ENCODE results near the gene GCC2. TPM values are rescaled to one million over a fixed set of nuclear protein-coding genes. Genes with fewer than 3 reads are reported as not detected.

The GCC2 gene
- total and polyA plus RNA-seq, 2 of the 13 experiments (the other 11 are each of a cell fraction or from before 2014, with no cell fraction given): 17.6 to 22.5 TPM

DNA sequence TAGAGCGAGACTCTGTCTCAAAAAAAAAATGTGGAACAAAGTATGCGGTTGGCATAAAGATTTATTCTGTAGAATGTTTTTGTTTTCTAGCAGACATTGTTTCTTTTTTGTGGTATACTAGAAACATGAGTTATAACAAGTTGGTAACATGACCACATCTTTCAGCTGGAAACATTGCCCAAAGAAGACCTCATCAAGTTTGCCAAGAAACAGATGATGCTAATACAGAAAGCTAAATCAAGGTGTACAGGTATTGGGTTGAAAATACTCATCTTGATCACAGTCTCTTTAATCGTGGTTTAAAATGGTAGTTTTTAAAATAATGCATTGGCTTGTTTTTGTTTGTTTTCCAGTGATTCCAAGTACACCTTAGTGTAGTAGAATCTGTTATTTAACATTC lies 1.9 kb downstream of the GCC2 start (continued):
- TF ChIP-seq HDAC6 (IDR thresholded peaks at IDR 0.05; ENCODE audit: low read depth, low read length) (no peak), ARID2 (CRISPR knock-in tag; IDR thresholded peaks at IDR 0.05; ENCODE audit: borderline replicate concordance) (no peak), ZNF552 (CRISPR knock-in tag; IDR thresholded peaks at IDR 0.05; ENCODE audit: borderline replicate concordance) (no peak), TBX2 (CRISPR knock-in tag; IDR thresholded peaks at IDR 0.05; ENCODE audit: borderline replicate concordance) (no peak), ZNF350 (CRISPR knock-in tag; IDR thresholded peaks at IDR 0.05; ENCODE audit: borderline replicate concordance, low read depth) (no peak)
- TF ChIP-seq, protein P1, sequence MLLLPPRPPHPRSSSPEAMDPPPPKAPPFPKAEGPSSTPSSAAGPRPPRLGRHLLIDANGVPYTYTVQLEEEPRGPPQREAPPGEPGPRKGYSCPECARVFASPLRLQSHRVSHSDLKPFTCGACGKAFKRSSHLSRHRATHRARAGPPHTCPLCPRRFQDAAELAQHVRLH (CRISPR knock-in tag; IDR thresholded peaks at IDR 0.05; ENCODE audit: borderline replicate concordance, low read depth): no peak
- TF ChIP-seq, protein P2, sequence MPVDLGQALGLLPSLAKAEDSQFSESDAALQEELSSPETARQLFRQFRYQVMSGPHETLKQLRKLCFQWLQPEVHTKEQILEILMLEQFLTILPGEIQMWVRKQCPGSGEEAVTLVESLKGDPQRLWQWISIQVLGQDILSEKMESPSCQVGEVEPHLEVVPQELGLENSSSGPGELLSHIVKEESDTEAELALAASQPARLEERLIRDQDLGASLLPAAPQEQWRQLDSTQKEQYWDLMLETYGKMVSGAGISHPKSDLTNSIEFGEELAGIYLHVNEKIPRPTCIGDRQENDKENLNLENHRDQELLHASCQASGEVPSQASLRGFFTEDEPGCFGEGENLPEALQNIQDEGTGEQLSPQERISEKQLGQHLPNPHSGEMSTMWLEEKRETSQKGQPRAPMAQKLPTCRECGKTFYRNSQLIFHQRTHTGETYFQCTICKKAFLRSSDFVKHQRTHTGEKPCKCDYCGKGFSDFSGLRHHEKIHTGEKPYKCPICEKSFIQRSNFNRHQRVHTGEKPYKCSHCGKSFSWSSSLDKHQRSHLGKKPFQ (CRISPR knock-in tag; IDR thresholded peaks at IDR 0.05; ENCODE audit: insufficient replicate concordance): no peak

DNA sequence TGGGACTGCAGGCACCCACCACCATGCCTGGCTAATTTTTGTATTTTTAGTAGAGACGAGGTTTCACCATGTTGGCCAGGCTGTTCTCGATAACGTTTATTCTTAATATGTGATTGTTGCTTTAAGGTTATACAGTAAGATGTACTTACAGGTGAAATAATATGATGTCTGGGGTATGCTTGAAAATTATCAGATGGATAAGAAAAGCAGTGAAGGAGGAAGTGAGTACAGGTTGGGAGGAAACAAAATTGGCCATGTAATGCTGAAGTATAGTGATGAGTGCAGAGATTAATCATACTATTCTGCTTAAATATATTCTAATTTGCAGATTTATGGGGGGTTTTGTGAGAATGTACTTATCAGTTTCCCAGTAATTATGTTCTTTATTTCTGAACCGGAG lies 3.0 kb downstream of the GCC2 start:
- ChIA-PET POLR2A (no interaction called here), CTCF (ENCODE audit: low intra/inter-chr PET ratio, low total read pairs) (no interaction called here)
- Histone ChIP-seq H3K4me1 (ENCODE audit: insufficient read depth, low read length) (peaks cover 24% of the 10 kb centered on the region), H3K27ac (ENCODE audit: extremely low read length, insufficient read depth, low read length) (no peak overlapping the region), H3K79me2 (ENCODE audit: insufficient read depth, low read length) (peaks cover 25% of the 10 kb centered on the region), H2AFZ (ENCODE audit: low read length) (no peak overlapping the region), H3K9me3 (ENCODE audit: low read length) (no peaks in the 10 kb centered on the region), H4K20me1 (ENCODE audit: insufficient read depth, low read length) (no peaks in the 10 kb centered on the region), H3K36me3 (replicated peaks in 1 of 2; ENCODE audit: control insufficient read depth in 1 of 2, insufficient read depth in 2 of 2, low read length in 2 of 2) (peaks cover 8 to 52% of the 10 kb centered on the region in 2 experiments; a peak in 4 of 5 replicates), H3K4me3 (replicated peaks in 1 of 3; ENCODE audit: insufficient read depth in 1 of 3, low read depth in 2 of 3, low read length in 3 of 3) (no peak overlapping the region), H3K27me3 (ENCODE audit: control insufficient read depth in 1 of 2, insufficient read depth in 2 of 2, low read length in 2 of 2) (no peaks in the 10 kb centered on the region; a peak in 1 of 5 replicates), H3K4me2 (ENCODE audit: low read depth, low read length) (no peak overlapping the region), H3K9ac (ENCODE audit: insufficient read depth, low read depth, low read length) (no peak overlapping the region)
- WGBS (ENCODE audit: low lambda C conversion rate): 81% methylated on average over 4 of the region's 4 CpGs
- ATAC-seq (no peak), FAIRE-seq (no peak), DNase-seq (ENCODE audit: low spot score) (no peak)
- intact Hi-C loops (cut with micrococcal nuclease; ENCODE audit: unreplicated experiment): no loop called here
- TF ChIP-seq RBFOX2 (IDR thresholded peaks at IDR 0.05; ENCODE audit: low read depth, low read length) (0 out of 2 replicates have a peak, but pooled peaks have one; percentile 8), HDAC6 (IDR thresholded peaks at IDR 0.05; ENCODE audit: low read depth, low read length) (no peak)
- TF ChIP-seq, protein P3, sequence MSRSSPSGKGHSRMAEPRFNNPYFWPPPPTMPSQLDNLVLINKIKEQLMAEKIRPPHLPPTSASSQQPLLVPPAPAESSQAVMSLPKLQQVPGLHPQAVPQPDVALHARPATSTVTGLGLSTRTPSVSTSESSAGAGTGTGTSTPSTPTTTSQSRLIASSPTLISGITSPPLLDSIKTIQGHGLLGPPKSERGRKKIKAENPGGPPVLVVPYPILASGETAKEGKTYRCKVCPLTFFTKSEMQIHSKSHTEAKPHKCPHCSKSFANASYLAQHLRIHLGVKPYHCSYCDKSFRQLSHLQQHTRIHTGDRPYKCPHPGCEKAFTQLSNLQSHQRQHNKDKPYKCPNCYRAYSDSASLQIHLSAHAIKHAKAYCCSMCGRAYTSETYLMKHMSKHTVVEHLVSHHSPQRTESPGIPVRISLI (CRISPR knock-in tag; IDR thresholded peaks at IDR 0.05; ENCODE audit: borderline replicate concordance): no peak
- BruUV-seq (replicated peaks): no TSS peak
- in situ Hi-C loops (cut with HindIII; ENCODE audit: extremely low pct_ligation_motif_present, low pct_unique_long_range_greater_than_20kb): no loop called here
